RWPE1 (cell line): ENCODE data around the gene NCOA7.

Source experiments
- CTCF ChIA-PET: fragments of 350-600 bp; sonication (Branson Sonifier 250); formaldehyde crosslinking; extraction: SDS; loops from one replicate; lab custom pipeline; 2021; lab: Yijun Ruan, JAX
- POLR2A ChIA-PET: fragments of 400-600 bp; formaldehyde crosslinking; extraction: SDS; loops from one replicate; lab custom pipeline; 2020; ENCODE audit warnings: antibody characterized with exemption; ENCODE audit not compliant: low non-redundant PET; lab: Yijun Ruan, JAX
- DNase-seq: peaks from one replicate; pipeline ENCODE4 v3.0.0; 2012; ENCODE audit warnings: low spot score
- H3K27ac ChIP-seq: fragments of 450-650 bp; 2 replicates; pipeline ENCODE4 v1.5.1; 2017
- CTCF ChIP-seq: fragments of 450-650 bp; conservative IDR thresholded peaks from 2 replicates; pipeline ENCODE4 v1.5.1; 2017; ENCODE audit warnings: low read depth, mild to moderate bottlenecking

The NCOA7 gene

GRCh38 chr6:125753218-125753936 lies 37.4 kb upstream of the NCOA7 start:
- CTCF ChIA-PET: interaction anchor here (0.6 to 1.7 kb wide), 8 partner anchors 12 to 1890 kb away, joined by 3 to 20 read pairs (median 4); no protein-coding TSS in a partner anchor
- TF ChIP-seq CTCF: peak; percentile 54
- DNase-seq: no peak
- POLR2A ChIA-PET: no interaction called here
- no peak overlapping the region for H3K27ac ChIP-seq

GRCh38 chr6:125753937-125754259 lies 36.9 kb upstream of the NCOA7 start:
- CTCF ChIA-PET: interaction anchor here (0.7 to 1.7 kb wide), 6 partner anchors 12 to 1891 kb away, joined by 3 to 20 read pairs (median 4); no protein-coding TSS in a partner anchor
- DNase-seq: no peak
- no peak overlapping the region for H3K27ac ChIP-seq
- POLR2A ChIA-PET: no interaction called here
- TF ChIP-seq CTCF: no peak

GRCh38 chr6:125754566-125754965 lies 36.2 kb upstream of the NCOA7 start:
- no peak for TF ChIP-seq CTCF
- DNase-seq: no peak
- POLR2A ChIA-PET: no interaction called here
- CTCF ChIA-PET: interaction anchor here (0.6 to 1.7 kb wide), 3 partner anchors 392 to 448 kb away, joined by 3 to 20 read pairs (median 3); no protein-coding TSS in a partner anchor
- H3K27ac ChIP-seq: no peak overlapping the region

- no peak for TF ChIP-seq CTCF
- no peak for DNase-seq
- H3K27ac ChIP-seq: no peak overlapping the region
- ChIA-PET POLR2A (no interaction called here), CTCF (interaction anchor here (0.6 kb wide), 1 partner anchor 324 kb away, joined by 4 read pairs; no protein-coding TSS in a partner anchor)
Measured at GRCh38 chr6:125759184-125759902, 31.4 kb upstream of the NCOA7 start.

- no peak overlapping the region for H3K27ac ChIP-seq
- ChIA-PET CTCF (no interaction called here), POLR2A (no interaction called here)
- no peak for DNase-seq
- no peak for TF ChIP-seq CTCF
Measured at GRCh38 chr6:125759959-125760457, 30.8 kb upstream of the NCOA7 start.

- ChIA-PET POLR2A (no interaction called here), CTCF (interaction anchor here (0.6 kb wide), 1 partner anchor 40 kb away, joined by 5 read pairs; no protein-coding TSS in a partner anchor)
- DNase-seq: no peak
- H3K27ac ChIP-seq: no peak overlapping the region
- TF ChIP-seq CTCF: no peak
Measured at GRCh38 chr6:125764121-125764671, 26.6 kb upstream of the NCOA7 start.
